AG10803 (cell line): Measurements from ENCODE around the gene RNPS1.
A peak's percentile ranks its signal among the peaks of the same experiment; 100 is the strongest.

Experiments
- DNase-seq: peaks from one replicate; pipeline ENCODE4 v3.0.0; 2010; ENCODE audit warnings: low read depth
- H3K4me3 ChIP-seq: 2 replicates; pipeline ENCODE4 v1.5.1; 2011; ENCODE audit warnings: mild to moderate bottlenecking, low read length, control low read depth
- TF ChIP-seq, protein P1 (sequence below): conservative IDR thresholded peaks from 2 replicates; pipeline ENCODE4 v1.5.1; 2011; ENCODE audit warnings: mild to moderate bottlenecking, low read length, control low read depth, inconsistent platforms

Gene RNPS1

DNA sequence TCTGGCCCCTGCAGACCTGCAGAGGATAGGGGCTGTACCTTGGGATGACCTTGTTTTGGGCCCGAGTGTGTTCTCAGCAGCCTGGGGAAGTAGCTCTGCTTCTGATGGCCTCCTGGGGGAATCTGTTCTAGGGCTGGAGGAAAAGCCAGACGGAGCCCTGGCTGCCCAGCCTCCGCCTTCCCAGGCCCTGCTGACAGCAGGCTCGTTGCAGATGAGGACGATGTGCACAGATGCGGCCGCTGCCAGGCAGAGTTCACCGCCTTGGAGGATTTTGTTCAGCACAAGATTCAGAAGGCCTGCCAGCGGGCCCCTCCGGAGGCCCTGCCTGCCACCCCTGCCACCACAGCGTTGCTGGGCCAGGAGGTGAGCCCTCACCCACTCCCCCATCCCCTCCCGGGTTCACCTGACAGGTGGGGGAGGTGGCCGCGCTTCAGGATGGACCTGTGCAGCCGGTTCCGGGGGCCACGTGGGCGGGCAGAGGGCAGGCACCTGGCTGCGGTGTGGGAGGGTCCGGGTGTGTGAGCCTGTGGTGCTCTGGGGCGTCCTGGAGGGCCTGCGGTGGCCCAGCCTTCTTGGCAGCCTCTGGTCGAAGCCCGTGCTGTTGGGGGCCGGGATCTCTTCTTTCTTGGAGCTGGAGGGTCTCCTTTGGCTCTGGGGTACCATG is 39.6 kb downstream of the RNPS1 start:
- TF ChIP-seq, protein P1, sequence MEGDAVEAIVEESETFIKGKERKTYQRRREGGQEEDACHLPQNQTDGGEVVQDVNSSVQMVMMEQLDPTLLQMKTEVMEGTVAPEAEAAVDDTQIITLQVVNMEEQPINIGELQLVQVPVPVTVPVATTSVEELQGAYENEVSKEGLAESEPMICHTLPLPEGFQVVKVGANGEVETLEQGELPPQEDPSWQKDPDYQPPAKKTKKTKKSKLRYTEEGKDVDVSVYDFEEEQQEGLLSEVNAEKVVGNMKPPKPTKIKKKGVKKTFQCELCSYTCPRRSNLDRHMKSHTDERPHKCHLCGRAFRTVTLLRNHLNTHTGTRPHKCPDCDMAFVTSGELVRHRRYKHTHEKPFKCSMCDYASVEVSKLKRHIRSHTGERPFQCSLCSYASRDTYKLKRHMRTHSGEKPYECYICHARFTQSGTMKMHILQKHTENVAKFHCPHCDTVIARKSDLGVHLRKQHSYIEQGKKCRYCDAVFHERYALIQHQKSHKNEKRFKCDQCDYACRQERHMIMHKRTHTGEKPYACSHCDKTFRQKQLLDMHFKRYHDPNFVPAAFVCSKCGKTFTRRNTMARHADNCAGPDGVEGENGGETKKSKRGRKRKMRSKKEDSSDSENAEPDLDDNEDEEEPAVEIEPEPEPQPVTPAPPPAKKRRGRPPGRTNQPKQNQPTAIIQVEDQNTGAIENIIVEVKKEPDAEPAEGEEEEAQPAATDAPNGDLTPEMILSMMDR = no peak
- H3K4me3 ChIP-seq = no peak overlapping the region
- no peak for DNase-seq

DNA sequence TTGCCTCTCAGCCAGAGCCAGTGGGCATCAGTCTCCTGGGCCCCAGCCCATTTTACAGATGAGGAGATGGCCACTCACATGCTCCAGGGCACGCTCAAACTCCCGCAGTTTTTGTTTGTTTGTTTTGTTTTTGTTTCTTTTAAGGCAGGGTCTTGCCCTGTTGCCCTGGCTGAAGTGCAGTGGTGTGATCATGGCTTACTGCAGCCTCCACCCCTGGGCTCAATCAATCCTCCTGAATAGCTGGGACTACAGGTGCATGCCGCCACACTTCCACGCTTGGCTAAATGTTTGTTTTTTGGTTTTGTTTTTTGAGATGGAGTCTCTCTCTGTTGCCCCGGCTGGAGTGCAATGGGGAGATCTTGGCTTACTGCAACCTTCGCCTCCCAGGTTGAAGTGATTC is 41.0 kb downstream of the RNPS1 start:
- DNase-seq = no peak
- H3K4me3 ChIP-seq = no peak overlapping the region
- TF ChIP-seq, protein P1 = no peak

DNA sequence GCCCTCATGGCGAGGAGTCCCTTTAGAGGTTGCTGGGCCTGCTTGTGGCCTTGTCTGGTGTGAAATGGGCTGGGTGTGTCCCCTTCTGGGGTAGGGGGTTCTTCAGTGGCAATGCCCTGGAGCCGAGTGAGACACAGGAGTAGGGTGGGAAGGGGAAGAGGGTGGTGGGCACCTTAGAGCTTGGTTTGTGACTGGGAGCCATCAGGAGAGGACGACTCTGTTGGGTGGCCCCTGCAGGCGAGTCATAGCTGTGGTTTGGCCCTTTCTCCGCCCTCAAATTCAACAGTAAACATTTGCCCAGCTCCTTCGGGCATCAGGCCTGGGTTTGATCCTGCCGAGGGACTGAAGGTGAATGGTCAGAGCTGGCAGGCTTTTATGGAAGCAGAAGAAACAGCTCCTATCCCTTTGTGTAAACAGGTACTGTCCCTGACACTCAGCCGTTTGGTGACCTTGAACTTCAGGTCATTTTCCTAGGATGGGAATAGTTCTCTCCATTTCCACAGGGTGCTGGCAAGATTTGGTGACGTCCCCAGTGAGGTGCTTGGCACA is 41.6 kb downstream of the RNPS1 start:
- no peak for DNase-seq
- no peak overlapping the region for H3K4me3 ChIP-seq

DNA sequence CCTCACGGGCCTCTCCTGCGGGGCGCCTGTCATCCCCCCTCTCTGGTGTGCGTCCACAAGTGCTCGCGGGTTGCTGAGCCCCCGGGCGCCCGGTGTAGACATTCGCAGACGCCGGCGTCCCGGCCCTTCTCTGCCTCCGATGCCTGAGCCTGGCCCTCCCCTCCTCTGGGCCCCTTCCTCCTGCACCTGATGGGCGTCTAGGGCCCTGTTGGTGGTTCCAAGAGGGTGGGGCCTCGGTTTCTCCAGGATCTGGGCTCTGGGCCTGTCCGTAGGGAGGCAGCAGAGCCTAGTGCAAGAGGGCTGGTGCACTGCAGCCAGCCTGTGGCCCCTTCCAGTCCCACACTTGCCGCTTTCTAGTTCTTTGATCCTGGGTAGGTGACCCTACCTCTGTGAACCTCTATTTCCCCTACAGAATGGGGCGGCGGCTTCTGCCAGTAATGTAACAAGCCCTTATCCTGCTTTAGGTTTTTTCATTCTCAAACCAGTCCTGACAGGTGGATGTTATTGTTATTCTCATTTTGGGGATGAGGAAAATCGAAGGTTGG is 43.9 kb downstream of the RNPS1 start:
- TF ChIP-seq, protein P1 = peak; percentile 27
- peak; percentile 49 for DNase-seq
- H3K4me3 ChIP-seq = peak overlapping the region; percentile 85

More for the DNA sequence above, 41.6 kb downstream of the RNPS1 start:
- TF ChIP-seq, protein P1 = no peak

DNA sequence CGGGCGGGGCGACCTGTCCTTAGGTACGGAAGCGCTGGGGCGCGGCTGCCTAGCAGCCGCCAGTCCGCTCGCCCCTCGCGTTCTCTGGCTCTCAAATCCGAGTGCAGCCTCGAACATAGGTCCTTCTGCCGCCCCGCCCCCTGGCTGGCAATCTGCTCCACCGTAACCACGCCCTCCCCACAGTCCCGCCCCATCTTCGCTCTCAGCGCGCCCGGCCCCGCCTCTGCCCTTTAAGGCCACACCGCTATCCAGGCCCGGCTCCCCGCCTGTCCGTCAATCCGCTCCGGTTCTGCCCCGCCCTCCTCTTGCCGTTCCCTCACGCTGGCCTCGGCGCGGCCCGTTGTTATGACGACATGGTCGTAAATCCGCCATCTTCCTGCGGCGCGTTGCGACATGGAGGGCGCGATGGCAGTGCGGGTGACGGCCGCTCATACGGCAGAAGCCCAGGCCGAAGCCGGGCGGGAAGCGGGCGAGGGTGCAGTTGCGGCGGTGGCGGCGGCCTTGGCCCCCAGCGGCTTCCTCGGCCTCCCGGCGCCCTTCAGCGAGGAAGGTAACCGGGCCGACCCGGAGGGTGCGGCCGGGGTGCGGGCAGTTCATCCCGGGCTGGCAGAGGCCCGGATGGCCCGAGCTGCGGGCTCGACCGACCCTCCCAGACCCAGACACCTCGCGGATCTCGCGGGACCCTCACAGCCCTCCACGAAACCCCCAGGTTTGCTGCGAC is 44.5 kb downstream of the RNPS1 start, which contains the start of gene E4F1:
TSS of gene E4F1 (plus strand) at position 371 of the 721 bp plus-strand sequence. CDS start at position 394, 23 bp downstream.
- TF ChIP-seq, protein P1 = no peak
- H3K4me3 ChIP-seq = peak within 1 kb of the TSS; percentile 85
- DNase-seq = peak; percentile 100

DNA sequence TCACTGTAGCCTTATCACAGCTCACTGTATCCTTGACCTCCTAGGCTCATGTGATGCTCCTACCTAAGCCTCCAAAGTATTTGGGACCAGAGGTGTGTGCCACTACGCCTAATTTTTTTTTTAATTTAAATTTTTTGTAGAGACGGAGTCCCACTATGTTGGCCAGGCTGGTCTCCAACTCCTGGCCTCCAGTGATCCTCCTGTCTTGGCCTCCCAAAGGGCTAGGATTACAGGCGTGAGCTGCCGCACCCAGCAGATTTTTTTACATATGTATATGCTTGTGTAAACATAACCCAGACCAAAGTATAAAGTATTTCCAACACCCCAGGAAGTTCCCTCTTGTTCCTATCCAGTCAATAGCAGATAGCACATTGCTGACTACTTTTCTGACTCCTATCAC is 51.6 kb downstream of the RNPS1 start:
- no peak for DNase-seq
- TF ChIP-seq, protein P1 = no peak
- H3K4me3 ChIP-seq = no peak overlapping the region
